Mesenteric fat pad (tissue), 1 donor: ENCODE measurements around the gene MCRIP1. TPM values are rescaled to one million over a fixed set of nuclear protein-coding genes. Genes with fewer than 3 reads are reported as not detected.
"Not testable (repeated sequence)": the region's sequence is repeated elsewhere in the genome, so short reads cannot be mapped to it uniquely, and the experiment has no call there.

Experiments used
- DNase-seq: peaks from one replicate; pipeline ENCODE4 v3.0.0-alpha.2; 2020; ENCODE audit warnings: low spot score
- total RNA-seq: library from RNA; stranded (reverse); fragmentation: NEBNext Ultra II Directional; extraction: Animal tissue kit (Norgen Biotek cat#: 25700); gene quantifications from one replicate; pipeline ENCODE4 v1.2.1, GENCODE V29; 2021
- donor health status: DM: yes; HTN: yes; CAD: no.

Gene MCRIP1
- total RNA-seq, 1 donor from 2014 or later: 63.2 TPM

DNA sequence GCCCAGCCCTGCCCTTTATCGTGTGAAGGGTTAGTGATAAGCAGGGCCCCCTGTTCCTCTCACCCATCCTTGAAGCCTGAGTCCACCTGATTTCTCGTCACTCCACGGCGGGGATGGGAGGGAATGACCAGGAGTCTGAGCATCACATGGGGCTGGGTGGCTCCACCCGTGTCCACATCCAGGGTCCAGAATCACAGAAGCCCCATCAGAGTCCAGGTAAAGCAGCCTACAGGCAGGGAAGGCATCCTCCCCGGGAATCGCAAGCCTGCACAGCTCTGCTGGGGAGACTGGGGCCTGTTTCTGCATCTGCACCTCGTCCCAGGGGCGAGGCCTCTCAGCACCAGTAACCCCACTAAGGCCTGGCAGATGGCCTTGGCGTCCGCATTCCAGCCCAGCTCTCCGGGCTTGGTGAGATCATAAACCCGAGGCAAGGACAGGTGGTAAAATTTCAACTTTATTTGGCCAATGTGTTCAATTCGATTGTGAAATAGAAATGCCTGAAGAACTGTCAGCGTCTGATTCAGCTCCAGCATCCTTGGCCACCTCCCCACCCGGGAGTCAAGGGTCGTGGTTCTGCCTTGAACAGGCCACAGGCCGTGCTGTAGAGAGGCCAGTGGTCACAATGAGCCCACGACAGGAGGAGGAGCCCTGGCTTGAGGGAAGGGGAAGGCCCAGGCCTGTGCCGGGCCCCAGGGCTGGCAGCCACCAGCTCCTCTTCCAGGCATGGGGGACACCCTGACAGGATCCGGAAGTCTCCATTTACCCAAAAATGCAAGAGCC lies 9.8 kb upstream of the MCRIP1 start:
- DNase-seq: peak; percentile 87

- no peak for DNase-seq
Observed at GRCh38 chr17:81842378-81842724, 9.3 kb upstream of the MCRIP1 start.

GRCh38 chr17:81841866-81842265 lies 8.8 kb upstream of the MCRIP1 start:
- DNase-seq: no peak

DNA sequence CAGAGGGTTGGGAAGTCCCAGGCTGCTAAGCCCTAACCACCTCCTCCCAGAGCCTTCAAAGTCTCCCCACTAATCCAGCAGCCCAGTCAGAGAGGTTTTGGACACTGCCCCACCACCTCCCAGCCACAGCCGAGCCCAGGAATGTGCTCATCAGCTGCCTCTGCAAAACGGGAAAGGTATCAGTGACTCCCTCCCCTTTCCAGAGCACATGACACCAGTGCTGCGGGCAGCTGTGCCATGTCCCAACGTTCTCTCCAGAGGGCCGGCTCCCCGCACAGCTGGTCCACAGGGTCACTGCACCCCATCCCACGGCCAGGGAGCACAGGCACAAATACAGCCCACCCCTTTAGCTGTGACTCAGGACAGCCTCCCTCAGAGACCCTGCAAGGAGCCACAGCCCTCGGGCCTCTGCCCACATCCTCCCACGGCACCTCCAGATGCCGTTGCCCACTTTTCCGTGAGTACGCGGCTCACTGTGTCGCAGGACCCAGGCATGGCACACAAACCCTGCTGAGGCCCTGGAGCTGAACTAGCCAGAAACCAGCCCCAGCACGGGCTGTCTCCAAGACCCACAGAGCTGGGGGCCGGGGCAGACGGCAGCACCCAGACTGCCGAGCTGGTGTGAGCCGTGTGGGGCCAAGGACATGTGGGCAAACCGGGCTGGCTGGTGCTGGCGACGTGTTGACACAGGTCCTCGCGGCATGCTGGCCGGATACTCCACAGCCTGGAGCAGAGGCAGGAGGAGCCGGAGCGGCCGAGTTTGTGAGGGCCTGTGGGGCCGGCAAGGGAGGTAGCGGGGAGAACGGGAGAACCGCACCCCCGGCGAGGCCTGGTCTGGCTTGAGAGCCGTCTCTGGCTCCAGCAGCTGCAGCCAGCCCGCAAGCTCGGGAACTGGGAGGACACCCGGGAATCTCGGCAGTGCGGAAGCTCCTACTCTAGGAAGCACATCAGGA lies 8.0 kb upstream of the MCRIP1 start:
- DNase-seq: peak; percentile 86

DNA sequence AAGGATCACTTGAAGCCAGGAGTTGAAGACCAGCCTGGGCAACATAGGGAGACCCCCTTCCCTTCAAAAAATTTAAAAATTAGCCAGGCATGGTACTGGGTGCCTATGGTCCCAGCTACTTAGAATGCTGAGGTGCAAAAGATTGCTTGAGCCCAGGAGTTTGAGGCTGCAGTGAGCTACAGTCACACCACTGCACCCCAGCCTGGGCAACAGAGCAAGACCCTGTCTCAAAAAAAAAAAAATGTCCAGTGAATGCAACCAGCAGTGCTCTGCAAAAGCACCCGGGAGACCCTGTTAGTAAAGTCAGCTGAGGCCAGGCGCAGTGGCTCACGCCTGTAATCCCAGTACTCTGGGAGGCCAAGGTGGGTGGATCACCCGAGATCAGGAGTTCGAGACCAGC lies 7.0 kb upstream of the MCRIP1 start:
- DNase-seq: not testable (repeated sequence)

DNA sequence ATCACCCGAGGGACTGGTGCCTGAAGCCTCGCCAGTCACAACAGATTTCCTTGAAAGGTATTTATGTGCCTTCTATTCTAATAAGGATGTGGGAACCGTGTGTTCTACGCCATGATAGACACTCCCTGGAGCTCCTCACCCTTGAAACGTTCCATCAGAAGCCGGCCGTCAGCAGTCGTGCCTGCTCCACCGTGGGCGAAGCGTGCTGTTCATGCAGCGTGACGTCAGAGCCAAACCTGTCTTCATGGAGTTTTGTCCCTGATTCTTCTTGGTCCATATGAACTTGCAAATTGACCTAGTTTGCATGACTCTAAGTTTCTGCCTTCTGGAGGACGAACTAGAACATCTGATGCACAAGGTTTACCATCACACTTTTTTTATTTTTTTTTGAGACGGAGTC lies 6.2 kb upstream of the MCRIP1 start:
- DNase-seq: no peak

DNA sequence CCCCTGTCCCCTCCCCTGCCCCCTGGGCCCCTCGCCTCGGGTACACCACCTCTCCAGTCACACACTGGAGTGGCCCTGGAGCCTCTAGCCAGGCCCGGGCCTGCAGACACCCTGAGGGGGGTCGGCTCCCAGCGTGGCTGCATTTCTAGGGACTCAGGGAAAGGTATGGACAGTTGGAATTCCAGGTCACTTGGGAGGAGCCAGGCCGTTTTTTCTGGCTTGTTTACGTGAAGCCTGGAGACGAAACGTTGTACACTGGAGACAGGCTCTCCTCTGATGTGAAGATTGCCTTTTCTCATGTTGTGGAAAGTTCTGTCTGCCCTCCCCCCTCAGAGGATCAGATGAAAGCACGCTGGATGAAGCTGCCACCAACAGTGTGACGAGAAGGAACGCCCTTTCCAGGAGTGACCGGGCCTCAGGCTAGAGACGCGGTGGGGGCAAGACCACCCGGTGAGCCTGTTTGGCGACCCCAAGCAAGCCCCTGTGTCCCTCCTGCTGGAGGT lies 5.7 kb upstream of the MCRIP1 start:
- DNase-seq: no peak

DNA sequence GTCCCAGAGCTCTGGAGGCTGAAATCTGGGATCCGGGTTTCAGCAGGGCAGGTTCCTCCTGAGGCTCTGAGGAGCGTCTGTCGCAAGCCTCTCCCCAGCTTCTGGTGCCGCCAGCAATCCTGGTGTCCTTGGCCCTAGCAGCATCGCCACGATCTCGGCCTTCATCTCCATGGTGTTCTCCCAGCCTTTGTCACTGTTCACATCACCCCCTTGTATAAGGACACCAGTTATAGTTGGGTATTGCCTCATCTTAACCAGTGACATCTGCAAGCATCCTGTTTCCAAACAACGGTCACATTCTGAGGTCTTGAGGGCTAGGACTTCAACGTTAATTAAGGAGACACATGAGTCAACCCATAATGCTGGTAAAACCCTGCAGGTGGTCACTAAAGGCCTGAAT lies 4.5 kb upstream of the MCRIP1 start:
- DNase-seq: no peak

DNA sequence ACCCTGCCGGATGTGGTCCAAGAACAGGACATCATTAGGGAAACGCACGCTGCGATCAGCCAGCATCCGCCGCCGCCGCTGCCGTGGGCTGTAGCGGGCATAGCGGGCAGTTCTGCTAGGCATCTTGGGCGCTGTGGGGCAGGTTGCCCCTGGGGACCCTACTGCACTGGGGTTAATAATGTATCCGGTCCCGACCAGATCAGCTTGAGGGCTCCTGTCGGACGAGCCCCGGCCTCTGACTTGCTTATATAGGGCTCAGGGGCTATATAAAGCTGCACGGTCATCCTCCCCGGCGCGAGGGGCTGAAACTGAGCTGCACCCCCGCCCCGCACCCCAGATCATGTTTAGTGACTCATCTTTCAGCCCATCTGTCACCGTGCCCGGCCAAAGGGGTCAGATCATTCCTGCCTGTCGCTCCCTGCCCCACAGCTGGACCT lies 1.8 kb upstream of the MCRIP1 start, which contains the start of gene PPP1R27:
TSS of gene PPP1R27 (minus strand) at position 220 of the 437 bp plus-strand sequence. CDS start at position 123, 97 bp downstream.
- peak; percentile 77 for DNase-seq

- DNase-seq: peak; percentile 89
Observed at GRCh38 chr17:81833921-81834830, 1.1 kb upstream of the MCRIP1 start.

- no peak for DNase-seq
Observed at GRCh38 chr17:81832608-81833159, 407 bp downstream of the MCRIP1 start.

DNA sequence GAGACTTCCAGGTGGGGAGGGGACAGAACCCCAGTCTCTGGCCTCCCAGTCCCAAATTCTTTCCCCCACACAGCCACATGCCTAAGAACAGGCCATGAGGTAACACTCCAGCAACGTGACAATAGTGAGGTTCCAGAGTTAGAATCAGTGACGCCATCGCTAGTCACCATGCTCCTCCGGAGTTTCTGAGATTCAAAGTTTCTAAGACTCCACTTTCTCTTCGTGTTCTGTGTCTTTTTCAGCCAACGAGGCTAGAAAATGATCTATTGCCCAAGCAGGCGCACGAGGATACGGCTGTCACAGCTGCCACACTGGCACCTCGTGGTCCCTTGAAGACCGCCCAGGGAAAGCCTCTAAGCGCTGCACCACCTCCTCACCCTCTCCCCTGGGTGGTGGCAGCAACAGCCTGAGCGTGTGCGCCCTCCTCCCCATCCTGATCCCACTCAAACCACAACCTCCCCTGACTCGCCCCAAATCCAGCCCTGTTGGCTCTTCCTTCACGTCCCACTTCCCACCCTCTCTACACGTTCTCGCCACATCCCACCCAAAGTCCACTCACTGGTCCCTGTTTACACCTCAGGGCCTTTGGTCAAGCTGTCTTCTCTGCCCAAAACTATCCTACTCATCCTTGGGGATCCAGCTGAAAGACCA lies 1.0 kb downstream of the MCRIP1 start:
- DNase-seq: no peak

GRCh38 chr17:81831563-81831956 lies 1.5 kb downstream of the MCRIP1 start:
- DNase-seq: no peak

- DNase-seq: no peak
Observed at GRCh38 chr17:81829858-81830257, 3.2 kb downstream of the MCRIP1 start.

- DNase-seq: no peak
Observed at GRCh38 chr17:81828656-81829055, 4.4 kb downstream of the MCRIP1 start.

DNA sequence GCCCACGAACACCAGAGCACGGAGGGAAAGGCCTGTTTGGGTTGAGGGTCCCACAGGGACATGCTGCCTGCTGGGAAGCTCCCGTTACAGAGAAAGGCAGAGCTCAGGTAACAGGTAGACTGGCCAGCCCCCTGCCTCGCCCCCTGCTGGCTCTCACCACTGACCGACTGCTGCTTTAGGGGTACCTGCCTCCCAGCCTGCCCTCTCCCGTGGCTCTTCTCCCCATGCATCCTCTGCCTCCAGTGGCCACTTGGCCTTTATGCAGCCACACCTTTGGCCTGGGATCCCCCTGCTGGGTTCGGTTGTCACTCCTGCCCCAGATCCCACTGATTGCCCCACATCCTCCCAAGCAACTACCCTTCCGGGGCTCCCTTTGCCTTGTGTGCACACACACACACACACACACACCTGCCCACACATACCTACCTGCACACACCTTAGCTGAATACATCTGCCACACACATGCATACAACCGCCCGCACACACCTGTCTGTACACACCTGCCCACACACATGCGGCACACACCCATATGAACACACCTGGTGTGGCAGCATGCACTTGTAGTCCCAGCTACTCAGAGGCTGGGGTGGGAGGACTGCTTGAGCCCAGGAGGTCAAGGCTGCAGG lies 7.1 kb downstream of the MCRIP1 start:
- DNase-seq: no peak

DNA sequence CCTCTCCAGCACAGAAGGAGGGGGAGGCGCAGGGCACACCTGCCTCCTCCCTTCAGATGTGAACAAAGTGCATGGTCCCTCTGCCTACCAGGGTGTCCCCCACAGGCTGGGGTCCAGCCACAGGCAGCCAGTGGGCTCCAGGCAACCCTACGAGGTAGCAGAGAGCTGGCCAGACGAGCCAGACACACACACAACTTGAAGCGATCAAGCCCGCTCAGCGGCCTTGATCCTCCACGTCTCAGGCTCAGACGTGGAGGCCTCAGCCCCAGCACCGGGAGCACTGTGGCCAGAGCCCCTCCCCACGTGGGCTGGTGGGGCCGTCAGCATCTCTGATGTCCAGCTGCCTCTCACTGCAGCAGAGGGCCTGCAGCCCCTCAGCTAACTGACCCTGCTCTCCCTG lies 8.5 kb downstream of the MCRIP1 start:
- DNase-seq: no peak

- no peak for DNase-seq
Observed at GRCh38 chr17:81823820-81824550, 9.1 kb downstream of the MCRIP1 start.
